Tibial nerve (tissue), 4 donors: ENCODE measurements around the gene CIB2.

ENCODE experiments used
- CTCF ChIP-seq, 5 experiments: fragments of 200-600 bp in 3 of 5; fragments of 450-650 bp in 2 of 5; sonication (generic) in 3 of 5; IDR thresholded peaks; one replicate each; pipeline ENCODE4 v1.5.1; 2016 to 2019; ENCODE audit warnings: antibody characterized with exemption in 5 of 5, mild to moderate bottlenecking in 3 of 5, moderate library complexity in 2 of 5
- EP300 ChIP-seq, 2 donors: sonication (generic); formaldehyde crosslinking; IDR thresholded peaks; one replicate each; pipeline ENCODE4 v1.6.1; 2017; ENCODE audit warnings: antibody characterized with exemption in 2 of 2, mild to moderate bottlenecking in 1 of 2
- POLR2A ChIP-seq, 2 donors: fragments of 450-650 bp; IDR thresholded peaks; one replicate each; pipeline ENCODE4 v1.6.1; 2017; ENCODE audit warnings: antibody characterized with exemption in 2 of 2, mild to moderate bottlenecking in 2 of 2, moderate library complexity in 2 of 2

GRCh38 chr15:78082743-78083110 lies 48.5 kb downstream of the CIB2 start:
- no peak for TF ChIP-seq CTCF (IDR thresholded peaks at IDR 0.05)
- TF ChIP-seq POLR2A (IDR thresholded peaks at IDR 0.05) = no peak
- TF ChIP-seq EP300 (IDR thresholded peaks at IDR 0.05) = no peak
